GM13976 (cell line): ENCODE measurements around the gene MTFMT.

Experiments used
- DNase-seq: peaks from one replicate; pipeline ENCODE4 v3.0.0; 2012; ENCODE audit warnings: low spot score
- in situ Hi-C: fragments of 300-500 bp; cut with MboI; formaldehyde crosslinking; loops from one replicate; pipeline ENCODE4 v1.12.0; 2022; ENCODE audit warnings: low sequenced_read_pairs, mixed read lengths, inconsistent platforms; ENCODE audit not compliant: unreplicated experiment
- TF ChIP-seq, protein P1 (sequence below): IDR thresholded peaks from 2 replicates; pipeline ENCODE4 v1.5.1; 2012; ENCODE audit warnings: borderline replicate concordance, mild to moderate bottlenecking; ENCODE audit not compliant: insufficient read depth; ENCODE audit errors: extremely low read depth, missing control alignments, control extremely low read depth

Gene MTFMT

GRCh38 chr15:65037309-65037708 lies 7.9 kb upstream of the MTFMT start:
- in situ Hi-C loops = loop anchor here (25.0 kb wide), 1 partner anchor 250 kb away; the partner anchor contains the start of genes PARP16 and RNU5A-1
- DNase-seq = no peak
- TF ChIP-seq, protein P1, sequence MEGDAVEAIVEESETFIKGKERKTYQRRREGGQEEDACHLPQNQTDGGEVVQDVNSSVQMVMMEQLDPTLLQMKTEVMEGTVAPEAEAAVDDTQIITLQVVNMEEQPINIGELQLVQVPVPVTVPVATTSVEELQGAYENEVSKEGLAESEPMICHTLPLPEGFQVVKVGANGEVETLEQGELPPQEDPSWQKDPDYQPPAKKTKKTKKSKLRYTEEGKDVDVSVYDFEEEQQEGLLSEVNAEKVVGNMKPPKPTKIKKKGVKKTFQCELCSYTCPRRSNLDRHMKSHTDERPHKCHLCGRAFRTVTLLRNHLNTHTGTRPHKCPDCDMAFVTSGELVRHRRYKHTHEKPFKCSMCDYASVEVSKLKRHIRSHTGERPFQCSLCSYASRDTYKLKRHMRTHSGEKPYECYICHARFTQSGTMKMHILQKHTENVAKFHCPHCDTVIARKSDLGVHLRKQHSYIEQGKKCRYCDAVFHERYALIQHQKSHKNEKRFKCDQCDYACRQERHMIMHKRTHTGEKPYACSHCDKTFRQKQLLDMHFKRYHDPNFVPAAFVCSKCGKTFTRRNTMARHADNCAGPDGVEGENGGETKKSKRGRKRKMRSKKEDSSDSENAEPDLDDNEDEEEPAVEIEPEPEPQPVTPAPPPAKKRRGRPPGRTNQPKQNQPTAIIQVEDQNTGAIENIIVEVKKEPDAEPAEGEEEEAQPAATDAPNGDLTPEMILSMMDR = no peak

DNA sequence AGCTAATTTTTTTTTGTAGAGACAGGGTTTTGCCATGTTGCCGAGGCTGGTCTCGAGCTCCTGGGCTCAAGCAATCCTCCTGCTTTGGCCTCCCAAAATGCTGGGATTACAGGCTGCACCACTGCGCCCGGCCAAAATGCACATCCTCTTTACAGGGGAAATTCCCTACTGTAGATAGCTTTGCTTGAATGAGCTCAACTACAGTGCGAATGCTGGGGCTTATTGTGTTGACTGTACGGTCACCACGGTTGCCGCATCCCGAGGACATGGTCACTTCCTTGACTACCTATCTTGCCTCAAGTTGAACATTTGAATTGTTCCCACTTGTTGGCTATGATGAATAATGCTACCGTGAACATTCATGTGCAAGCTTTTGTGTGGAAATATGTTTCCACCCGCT lies 5.3 kb upstream of the MTFMT start:
- DNase-seq = no peak
- in situ Hi-C loops = loop anchor here (25.0 kb wide), 1 partner anchor 253 kb away; the partner anchor contains the start of genes PARP16 and RNU5A-1
- TF ChIP-seq, protein P1 = no peak

DNA sequence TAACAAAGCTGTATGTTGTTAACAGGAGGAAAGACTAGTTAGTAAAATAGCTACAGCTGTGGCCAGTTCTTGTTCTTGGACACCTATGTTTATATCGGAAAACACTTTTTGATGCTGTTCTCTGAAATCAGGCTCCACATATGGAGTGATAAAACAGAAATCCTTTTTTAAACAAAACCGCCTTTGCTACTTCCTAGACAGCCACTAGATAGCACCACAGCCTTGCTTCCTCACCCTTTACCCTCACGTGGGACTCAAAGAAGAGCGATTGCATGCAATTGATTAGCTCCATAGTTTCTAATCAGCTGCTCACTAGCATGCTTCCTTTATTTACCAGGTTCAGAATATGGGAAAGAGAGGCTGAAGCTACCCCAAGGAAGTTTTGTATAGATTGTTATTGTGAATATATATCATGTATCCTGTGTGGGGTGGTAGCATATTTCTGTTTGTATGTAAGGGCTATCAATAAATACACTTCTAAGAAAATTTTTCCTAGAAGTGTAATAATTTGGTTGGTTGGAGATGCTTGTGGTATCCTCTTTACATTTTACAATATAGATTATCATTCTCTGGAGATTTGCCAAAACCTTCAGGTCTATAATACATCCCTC lies 4.3 kb upstream of the MTFMT start:
- TF ChIP-seq, protein P1 = peak; percentile 67
- peak; percentile 71 for DNase-seq
- in situ Hi-C loops = loop anchor here (25.0 kb wide), 1 partner anchor 254 kb away; the partner anchor contains the start of genes PARP16 and RNU5A-1

GRCh38 chr15:65032801-65033537 lies 3.5 kb upstream of the MTFMT start:
- in situ Hi-C loops = loop anchor here (25.0 kb wide), 1 partner anchor 254 kb away; the partner anchor contains the start of genes PARP16 and RNU5A-1
- TF ChIP-seq, protein P1 = peak; percentile 72
- peak; percentile 51 for DNase-seq

DNA sequence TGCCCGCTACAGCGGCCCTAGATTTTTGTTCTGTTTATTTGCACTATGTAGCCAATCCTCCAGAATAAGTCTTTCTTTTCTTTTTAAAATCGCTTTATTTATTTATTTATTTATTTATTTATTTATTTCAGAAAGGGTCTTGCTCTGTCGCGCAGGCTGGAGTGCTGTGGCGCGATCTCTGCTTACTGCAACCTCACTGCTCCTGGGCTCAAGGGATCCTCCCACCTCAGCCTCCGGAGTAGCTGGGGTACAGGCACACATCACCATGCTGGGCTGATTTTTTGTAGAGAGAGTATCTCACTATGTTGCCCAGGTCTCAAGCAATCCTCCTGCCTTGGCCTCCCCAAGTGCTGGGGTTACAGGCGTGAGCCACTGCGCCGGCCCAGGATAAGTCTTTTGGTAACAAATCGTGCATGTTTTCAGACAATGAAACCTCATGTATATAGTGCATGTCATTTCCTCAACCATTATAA lies 333 bp upstream of the MTFMT start:
- TF ChIP-seq, protein P1 = no peak
- no peak for DNase-seq
- in situ Hi-C loops = loop anchor here (25.0 kb wide), 1 partner anchor 258 kb away; the partner anchor contains the start of genes PARP16 and RNU5A-1

GRCh38 chr15:65028338-65028737 lies 1.1 kb downstream of the MTFMT start:
- DNase-seq = no peak
- in situ Hi-C loops = loop anchor here (25.0 kb wide), 1 partner anchor 259 kb away; the partner anchor contains the start of genes PARP16 and RNU5A-1
- TF ChIP-seq, protein P1 = no peak
